ENCODE measurements around the gene AKR1C3. TPM values are rescaled to one million over a fixed set of nuclear protein-coding genes. Genes with fewer than 3 reads are reported as not detected.
"Not testable (repeated sequence)": the region's sequence is repeated elsewhere in the genome, so short reads cannot be mapped to it uniquely, and the experiment has no call there.

The AKR1C3 gene
- 69.8 and 71.9 TPM in 2 replicates for total RNA-seq

GRCh38 chr10:5094265-5095205 is at the start of gene AKR1C3:
TSS of gene AKR1C3 (plus strand) at chr10:5094414. CDS start at chr10:5094445, 31 bp downstream.
- DNase-seq (ENCODE audit: low read depth): peak; percentile 86

DNA sequence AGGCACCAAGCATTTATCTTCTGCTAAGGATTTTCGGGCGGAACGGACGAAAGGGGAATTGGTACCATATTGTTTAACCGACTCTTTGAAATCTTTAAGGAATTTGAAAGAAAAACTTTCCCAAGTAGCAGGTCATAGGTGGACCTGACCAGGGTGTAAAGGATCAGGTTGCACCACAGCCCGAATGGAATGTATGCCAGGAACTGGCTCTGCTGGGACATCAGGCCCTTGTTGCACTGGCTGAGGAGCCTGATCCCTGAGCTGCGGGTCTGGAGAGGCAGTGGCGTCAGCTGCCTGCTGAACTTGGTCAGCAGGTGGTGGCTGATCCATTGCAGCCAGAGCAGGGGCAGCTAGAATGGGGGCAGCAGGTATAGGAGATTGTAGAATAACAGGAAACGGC is 49.1 kb upstream of the AKR1C3 start:
- no peak for DNase-seq (ENCODE audit: low read depth)

DNA sequence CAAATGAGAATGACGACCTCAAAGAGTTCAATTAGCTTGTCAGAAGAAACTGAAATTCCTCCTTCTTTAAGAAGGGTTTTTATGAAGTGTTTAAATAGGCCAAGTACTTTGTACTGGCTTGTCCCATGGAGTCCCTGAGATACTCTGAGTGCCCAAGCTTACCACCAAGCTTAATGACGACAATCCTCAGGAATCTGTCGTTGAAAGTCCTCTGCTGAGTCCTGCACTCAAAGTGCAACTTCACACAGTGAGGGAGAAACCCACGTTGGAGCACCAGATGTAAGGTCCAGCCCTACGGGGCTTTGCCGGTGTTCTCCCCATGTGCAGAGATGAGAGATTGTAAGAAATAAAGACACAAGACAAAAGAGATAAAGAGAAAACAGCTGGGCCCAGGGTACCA is 47.8 kb upstream of the AKR1C3 start:
- no peak for DNase-seq (ENCODE audit: low read depth)

DNA sequence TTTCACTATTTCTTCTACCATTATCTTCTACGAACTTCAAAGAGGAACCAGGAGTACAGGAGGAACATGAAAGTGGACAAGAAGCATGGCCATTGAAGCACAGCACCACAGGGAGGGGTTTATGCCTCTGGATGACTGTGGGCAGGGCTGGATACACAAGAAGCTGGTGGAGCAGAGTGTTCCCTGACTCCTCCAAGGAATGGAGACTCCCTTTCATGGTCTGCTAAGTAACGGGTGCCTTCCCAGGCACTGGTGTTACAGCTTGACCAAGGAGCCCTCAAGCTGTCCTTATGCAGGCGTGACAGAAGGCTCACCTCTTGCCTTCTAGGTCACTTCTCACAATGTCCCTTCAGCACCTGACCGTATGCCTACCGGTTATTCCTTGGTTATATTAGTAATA is 47.2 kb upstream of the AKR1C3 start:
- peak; percentile 69 for DNase-seq (ENCODE audit: low read depth)

DNA sequence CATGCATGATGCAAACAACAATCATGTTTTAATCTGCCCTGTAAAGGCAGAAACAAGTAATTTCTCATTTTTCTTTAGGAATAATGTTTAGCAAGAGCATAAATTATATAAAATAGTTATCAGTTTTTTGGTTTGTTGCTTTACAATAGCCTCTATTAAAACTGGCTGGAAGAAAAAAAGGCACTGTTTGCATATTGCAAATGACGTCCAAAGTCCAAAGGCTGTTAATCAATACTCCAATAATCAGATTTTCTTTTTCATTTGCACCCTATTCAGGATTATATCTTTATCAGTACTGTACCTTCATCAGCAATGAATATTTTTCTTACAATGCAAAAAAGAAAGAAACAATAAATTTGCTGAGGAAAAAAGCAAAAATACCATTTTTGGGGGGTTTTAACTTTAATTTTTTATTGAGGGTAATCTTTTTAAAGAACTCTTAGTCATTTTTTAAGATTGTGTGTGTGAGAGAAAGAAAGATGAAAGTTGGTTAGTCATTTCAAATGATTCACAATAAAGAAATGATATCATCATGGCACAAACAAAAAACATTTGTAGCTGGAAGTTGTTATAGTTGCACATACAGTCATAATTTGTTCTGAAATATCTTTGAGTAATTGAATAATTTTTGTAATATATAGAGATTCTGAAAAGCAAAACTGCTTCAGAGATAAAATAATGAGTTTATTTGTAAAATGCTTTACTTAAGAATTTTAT is 46.1 kb upstream of the AKR1C3 start:
- DNase-seq (ENCODE audit: low read depth): peak; percentile 23

DNA sequence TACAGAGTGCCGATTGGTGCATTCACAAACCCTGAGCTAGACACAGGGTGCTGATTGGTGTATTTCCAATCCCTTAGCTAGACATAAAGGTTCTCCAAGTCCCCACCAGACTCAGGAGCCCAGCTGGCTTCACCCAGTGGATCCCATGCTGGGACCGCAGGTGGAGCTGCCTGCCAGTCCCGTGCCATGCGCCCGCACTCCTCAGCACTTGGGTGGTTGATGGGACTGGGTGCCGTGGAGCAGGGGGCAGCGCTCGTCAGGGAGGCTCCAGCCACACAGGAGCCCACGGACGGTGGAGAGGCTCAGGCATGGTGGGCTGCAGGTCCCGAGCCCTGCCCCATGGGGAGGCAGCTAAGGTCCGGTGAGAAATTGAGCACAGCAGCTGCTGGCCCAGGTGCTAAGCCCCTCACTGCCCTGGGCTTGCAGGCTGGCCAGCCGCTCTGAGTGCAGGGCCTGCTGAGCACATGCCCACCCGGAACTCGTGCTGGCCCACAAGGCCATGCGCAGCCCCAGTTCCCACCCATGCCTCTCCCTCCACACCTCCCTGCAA is 41.2 kb upstream of the AKR1C3 start:
- DNase-seq (ENCODE audit: low read depth): not testable (repeated sequence)

GRCh38 chr10:5054831-5055230 is 39.4 kb upstream of the AKR1C3 start:
- not testable (repeated sequence) for DNase-seq (ENCODE audit: low read depth)

- not testable (repeated sequence) for DNase-seq (ENCODE audit: low read depth)
These were observed 34.9 kb upstream of the AKR1C3 start for GRCh38 chr10:5059267-5059666.

GRCh38 chr10:5060791-5061190 is 33.4 kb upstream of the AKR1C3 start:
- DNase-seq (ENCODE audit: low read depth): not testable (repeated sequence)

DNA sequence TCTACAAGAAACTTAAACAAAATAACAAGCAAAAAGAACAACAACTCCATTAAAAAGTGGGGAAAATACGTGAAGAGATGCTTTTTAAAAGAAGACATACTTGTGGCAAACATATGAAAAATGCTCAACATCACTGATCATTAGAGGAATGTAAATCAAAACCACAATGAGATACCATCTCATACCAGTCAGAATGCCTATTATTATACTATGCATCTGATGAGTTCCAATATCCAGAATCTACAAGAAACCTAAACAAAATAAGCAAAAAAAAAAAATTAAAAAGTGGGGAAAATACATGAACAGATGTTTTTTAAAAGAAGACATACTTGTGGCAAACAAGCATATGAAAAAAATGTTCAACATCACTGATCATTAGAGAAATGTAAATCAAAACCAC is 29.6 kb upstream of the AKR1C3 start:
- no peak for DNase-seq (ENCODE audit: low read depth)

GRCh38 chr10:5068274-5068984 is 25.8 kb upstream of the AKR1C3 start:
- DNase-seq (ENCODE audit: low read depth): no peak

GRCh38 chr10:5070648-5071410 is 23.4 kb upstream of the AKR1C3 start:
- DNase-seq (ENCODE audit: low read depth): peak; percentile 84

DNA sequence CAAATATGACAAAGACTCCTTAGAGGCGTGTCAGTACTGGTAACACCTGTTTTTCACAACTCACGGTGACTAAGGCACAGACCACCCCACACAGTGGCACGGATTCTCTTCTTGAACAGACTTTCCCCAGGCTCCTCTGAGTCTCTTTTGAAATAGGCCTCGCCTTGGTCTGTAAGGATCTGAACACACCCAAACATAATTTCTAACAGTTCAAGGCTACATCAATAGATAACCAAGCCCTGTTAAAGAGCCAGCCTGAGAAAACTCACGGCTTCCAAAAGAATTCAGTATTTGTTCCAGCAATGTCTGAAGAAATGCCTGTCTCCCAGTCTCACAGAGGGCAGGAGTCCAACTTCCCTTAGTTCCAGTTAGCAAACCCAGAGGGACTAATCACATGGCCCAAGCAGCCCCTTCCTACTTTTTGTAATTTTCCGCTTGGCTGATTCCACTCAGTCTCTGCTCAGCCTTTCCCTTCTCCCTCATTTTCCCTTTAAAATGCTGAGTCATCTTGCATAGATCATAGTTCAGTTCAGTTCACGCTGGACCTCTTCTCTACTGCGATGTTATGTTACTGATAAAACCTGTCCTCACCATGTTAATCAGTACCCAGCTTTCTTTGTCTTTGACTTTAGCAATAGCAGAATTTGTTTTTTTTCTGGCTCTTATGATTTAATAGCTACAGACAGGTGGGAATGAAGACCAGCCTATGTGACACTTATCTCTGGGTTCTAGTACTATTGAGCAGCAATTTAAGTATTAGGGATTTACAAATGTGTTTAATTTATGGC is 22.6 kb upstream of the AKR1C3 start:
- peak; percentile 99 for DNase-seq (ENCODE audit: low read depth)

GRCh38 chr10:5073659-5074058 is 20.6 kb upstream of the AKR1C3 start:
- DNase-seq (ENCODE audit: low read depth): no peak

- DNase-seq (ENCODE audit: low read depth): peak; percentile 38
These were observed 17.6 kb upstream of the AKR1C3 start for GRCh38 chr10:5076615-5077014.

GRCh38 chr10:5078547-5079180 is 15.6 kb upstream of the AKR1C3 start:
- peak; percentile 74 for DNase-seq (ENCODE audit: low read depth)

DNA sequence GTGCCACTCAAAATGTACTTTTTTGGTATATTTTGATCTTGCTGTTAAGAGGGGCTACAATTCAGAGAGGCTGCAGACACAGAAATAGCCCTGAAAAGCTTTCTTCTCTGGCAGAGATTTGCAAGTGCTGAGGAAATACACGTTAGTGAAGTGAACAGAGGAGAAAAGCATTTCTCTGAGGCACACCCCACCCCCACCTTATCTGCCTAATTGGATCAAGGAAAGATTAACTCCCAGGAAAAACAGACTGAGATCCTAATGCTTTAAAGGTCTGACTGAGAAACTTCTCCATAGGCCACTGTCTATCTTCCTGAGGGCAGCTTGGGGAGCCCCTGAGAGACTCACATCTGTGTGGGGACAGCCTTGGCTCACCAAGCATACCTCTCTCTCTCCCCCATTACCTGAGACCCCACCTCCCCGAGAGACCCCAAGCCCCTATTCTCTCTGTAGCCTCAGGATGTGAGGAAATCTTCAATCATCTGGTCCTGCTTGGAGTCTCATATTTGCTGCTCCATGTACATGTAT is 14.8 kb upstream of the AKR1C3 start:
- no peak for DNase-seq (ENCODE audit: low read depth)

GRCh38 chr10:5079836-5080235 is 14.4 kb upstream of the AKR1C3 start:
- DNase-seq (ENCODE audit: low read depth): no peak

GRCh38 chr10:5081091-5081490 is 13.1 kb upstream of the AKR1C3 start:
- no peak for DNase-seq (ENCODE audit: low read depth)
